ENCODE results near the gene TMEM106A.

GRCh38 chr17:43220511-43221125, 8.9 kb downstream of the TMEM106A start:
- no peak for TF ChIP-seq CTCF (IDR thresholded peaks at IDR 0.05 in 2 of 3, conservative IDR thresholded peaks at IDR 0.05 in 1 of 3; ENCODE audit: borderline replicate concordance in 1 of 3, insufficient read depth in 1 of 3, low read depth in 2 of 3, low read length in 2 of 3)
- TF ChIP-seq POLR2AphosphoS5 (IDR thresholded peaks at IDR 0.05; ENCODE audit: low read depth, low read length), result no peak
- TF ChIP-seq, protein P1, sequence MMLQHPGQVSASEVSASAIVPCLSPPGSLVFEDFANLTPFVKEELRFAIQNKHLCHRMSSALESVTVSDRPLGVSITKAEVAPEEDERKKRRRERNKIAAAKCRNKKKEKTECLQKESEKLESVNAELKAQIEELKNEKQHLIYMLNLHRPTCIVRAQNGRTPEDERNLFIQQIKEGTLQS (IDR thresholded peaks at IDR 0.05), result no peak
- no peak for TF ChIP-seq EZH2 (IDR thresholded peaks at IDR 0.05)

Measured in HCT116 (cell line).